Measurements from ENCODE around the gene PYCR2. TPM values are rescaled to one million over a fixed set of nuclear protein-coding genes. Genes with fewer than 3 reads are reported as not detected.
"Not testable (repeated sequence)": the region's sequence is repeated elsewhere in the genome, so short reads cannot be mapped to it uniquely, and the experiment has no call there.

The PYCR2 gene
- total and polyA plus RNA-seq, 2 donors (not counting 1 experiment from before 2014, with no cell fraction given), result 28.6 to 32.4 TPM

DNA sequence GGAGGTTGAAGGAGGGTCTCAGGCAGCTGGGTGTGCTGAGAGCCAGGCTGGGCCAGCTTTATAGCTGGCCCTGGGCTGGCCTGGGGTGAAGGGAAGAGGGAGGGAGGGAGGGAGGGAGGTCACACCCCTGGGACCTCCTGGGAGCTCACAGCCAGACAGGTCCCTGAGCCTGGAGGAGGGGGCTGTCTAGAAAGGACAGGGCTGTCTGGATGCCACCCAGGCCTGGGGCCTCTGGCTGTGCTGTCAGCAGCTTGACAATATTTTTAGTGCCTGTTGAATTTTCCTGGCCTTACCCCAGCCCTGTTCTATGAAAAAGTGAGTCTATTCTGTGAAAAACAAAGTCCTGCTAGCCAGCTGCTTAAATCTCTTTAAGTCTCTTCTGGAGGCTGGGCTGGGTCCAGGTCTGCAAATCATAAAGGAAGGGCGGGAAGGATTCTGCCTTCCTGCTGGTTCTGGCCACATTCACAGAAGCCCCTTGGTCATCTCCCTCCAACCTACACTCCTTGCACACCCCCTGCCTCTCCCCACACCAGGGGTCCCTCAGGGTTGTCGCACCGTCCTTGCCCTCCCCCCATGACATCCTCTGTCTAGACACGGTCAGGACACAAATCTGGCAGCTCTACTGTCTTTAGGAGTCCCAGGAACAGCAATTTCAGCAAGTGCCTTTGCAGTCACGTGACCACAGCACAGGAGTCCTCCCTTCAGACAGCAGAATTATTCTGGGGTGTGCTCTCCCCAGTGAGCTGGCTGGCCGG lies 17.3 kb upstream of the PYCR2 start, which contains the start of gene LEFTY2:
LEFTY2 (minus strand) TSS at position 34 of the 755 bp plus-strand sequence. CDS start 80 bp downstream, outside the sequence.
- Histone ChIP-seq H2AFZ (ENCODE audit: low read length) (no peak within 1 kb of the TSS), H4K20me1 (ENCODE audit: control insufficient read depth, extremely low read depth, insufficient read depth, low read length) (no peaks in the 10 kb centered on the region), H3K27ac (ENCODE audit: insufficient read depth, low read length) (no peak within 1 kb of the TSS), H3K79me2 (ENCODE audit: control insufficient read depth, insufficient read depth, low read length) (no peaks in the 10 kb centered on the region), H3K9me3 (ENCODE audit: control insufficient read depth, insufficient read depth, low read depth, low read length) (no peaks in the 10 kb centered on the region), H3K4me1 (ENCODE audit: control insufficient read depth, extremely low read depth, insufficient read depth, low read length) (no peaks in the 10 kb centered on the region), H3K36me3 (ENCODE audit: control insufficient read depth, insufficient read depth, low read length) (no peaks in the 10 kb centered on the region), H3K27me3 (ENCODE audit: control insufficient read depth, insufficient read depth, low read length) (peaks cover 2% of the 10 kb centered on the region), H3K4me2 (ENCODE audit: extremely low read depth, insufficient read depth, low read length) (no peak within 1 kb of the TSS), H3K4me3 (replicated peaks in 1 of 4; ENCODE audit: control extremely low read depth in 1 of 4, insufficient read depth in 1 of 4, low read depth in 3 of 4, low read length in 4 of 4) (no peak within 1 kb of the TSS), H3K9ac (ENCODE audit: insufficient read depth, low read length) (no peak within 1 kb of the TSS)
- TF ChIP-seq, protein P1, sequence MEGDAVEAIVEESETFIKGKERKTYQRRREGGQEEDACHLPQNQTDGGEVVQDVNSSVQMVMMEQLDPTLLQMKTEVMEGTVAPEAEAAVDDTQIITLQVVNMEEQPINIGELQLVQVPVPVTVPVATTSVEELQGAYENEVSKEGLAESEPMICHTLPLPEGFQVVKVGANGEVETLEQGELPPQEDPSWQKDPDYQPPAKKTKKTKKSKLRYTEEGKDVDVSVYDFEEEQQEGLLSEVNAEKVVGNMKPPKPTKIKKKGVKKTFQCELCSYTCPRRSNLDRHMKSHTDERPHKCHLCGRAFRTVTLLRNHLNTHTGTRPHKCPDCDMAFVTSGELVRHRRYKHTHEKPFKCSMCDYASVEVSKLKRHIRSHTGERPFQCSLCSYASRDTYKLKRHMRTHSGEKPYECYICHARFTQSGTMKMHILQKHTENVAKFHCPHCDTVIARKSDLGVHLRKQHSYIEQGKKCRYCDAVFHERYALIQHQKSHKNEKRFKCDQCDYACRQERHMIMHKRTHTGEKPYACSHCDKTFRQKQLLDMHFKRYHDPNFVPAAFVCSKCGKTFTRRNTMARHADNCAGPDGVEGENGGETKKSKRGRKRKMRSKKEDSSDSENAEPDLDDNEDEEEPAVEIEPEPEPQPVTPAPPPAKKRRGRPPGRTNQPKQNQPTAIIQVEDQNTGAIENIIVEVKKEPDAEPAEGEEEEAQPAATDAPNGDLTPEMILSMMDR (conservative IDR thresholded peaks at IDR 0.05 in 1 of 2, IDR thresholded peaks at IDR 0.05 in 1 of 2; ENCODE audit: low read depth in 1 of 2, low read length in 2 of 2), result no peak
- TF ChIP-seq EZH2 (IDR thresholded peaks at IDR 0.05; ENCODE audit: low read length, missing control alignments), result no peak
- no peak for DNase-seq (ENCODE audit: low read depth in 2 of 2)

DNA sequence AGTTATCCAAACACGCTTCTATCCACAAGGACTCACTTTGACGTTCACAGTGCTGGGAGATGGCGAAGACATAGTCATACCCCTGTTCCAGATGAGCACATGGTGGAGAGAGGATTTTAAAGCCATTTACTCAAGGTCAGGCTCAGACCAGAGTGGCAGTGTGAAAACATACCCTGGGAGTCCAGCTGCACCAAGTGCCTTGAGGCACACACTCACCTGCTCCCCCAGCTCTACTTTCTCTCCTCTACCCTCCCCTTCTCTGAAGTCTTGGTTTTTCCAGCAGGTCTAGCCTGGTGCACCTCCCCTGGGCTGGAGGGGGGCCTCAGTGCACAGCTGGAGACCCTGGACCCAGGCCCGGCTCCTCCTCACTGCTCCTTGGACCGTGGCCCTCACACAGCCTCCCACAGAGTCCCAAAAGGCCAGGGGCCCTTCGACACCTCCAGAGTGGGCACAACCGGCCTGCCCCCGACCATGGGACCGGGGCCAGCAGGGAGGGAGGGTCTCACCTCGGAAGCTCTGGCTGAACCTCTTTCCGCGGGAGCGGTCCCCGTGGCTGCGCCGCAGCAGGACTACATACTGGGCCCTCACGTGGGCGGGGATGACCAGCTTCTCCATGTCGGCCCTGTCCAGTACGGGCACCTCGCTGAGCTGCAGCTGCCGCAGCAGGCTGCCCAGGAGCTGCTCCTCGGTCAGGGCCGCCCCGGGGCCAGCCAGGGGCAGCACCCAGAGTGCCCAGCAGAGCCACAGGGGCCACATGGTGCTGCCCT lies 16.5 kb upstream of the PYCR2 start:
- no peak overlapping the region for H2AFZ ChIP-seq (ENCODE audit: low read length)

DNA sequence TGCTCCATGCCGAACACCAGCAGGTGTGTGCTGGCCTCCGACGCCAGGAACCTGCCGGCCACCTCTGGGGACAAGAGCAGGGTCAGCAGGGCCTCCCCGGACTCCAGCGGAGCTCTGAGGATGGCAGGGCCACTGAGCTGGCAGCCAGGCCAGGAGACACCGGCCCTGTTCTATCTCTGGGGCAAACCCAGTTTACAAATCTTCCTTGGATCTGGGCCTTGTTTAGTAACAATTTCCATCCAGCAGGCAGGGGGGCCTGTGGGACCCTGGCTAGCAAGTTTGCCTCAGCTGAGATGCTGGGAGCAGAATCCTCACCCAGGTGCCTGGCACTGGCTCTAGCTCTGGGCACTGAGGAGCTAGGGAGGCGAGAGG lies 15.9 kb upstream of the PYCR2 start:
- H4K20me1 ChIP-seq (ENCODE audit: control insufficient read depth, extremely low read depth, insufficient read depth, low read length); H3K36me3 ChIP-seq (ENCODE audit: control insufficient read depth, insufficient read depth, low read length): not testable (repeated sequence)

More for the DNA sequence above, 16.5 kb upstream of the PYCR2 start:
- Histone ChIP-seq H3K4me1 (ENCODE audit: control insufficient read depth, extremely low read depth, insufficient read depth, low read length) (no peaks in the 10 kb centered on the region), H3K9ac (ENCODE audit: insufficient read depth, low read length) (no peak overlapping the region), H3K4me2 (ENCODE audit: extremely low read depth, insufficient read depth, low read length) (no peak overlapping the region), H3K27ac (ENCODE audit: insufficient read depth, low read length) (no peak overlapping the region), H3K27me3 (ENCODE audit: control insufficient read depth, insufficient read depth, low read length) (no peaks in the 10 kb centered on the region), H4K20me1 (ENCODE audit: control insufficient read depth, extremely low read depth, insufficient read depth, low read length) (no peaks in the 10 kb centered on the region), H3K36me3 (ENCODE audit: control insufficient read depth, insufficient read depth, low read length) (no peaks in the 10 kb centered on the region), H3K9me3 (ENCODE audit: control insufficient read depth, insufficient read depth, low read depth, low read length) (no peaks in the 10 kb centered on the region), H3K4me3 (replicated peaks in 1 of 4; ENCODE audit: control extremely low read depth in 1 of 4, insufficient read depth in 1 of 4, low read depth in 3 of 4, low read length in 4 of 4) (no peak overlapping the region), H3K79me2 (ENCODE audit: control insufficient read depth, insufficient read depth, low read length) (no peaks in the 10 kb centered on the region)
- TF ChIP-seq EZH2 (IDR thresholded peaks at IDR 0.05; ENCODE audit: low read length, missing control alignments), result no peak
- TF ChIP-seq, protein P1 (conservative IDR thresholded peaks at IDR 0.05 in 1 of 2, IDR thresholded peaks at IDR 0.05 in 1 of 2; ENCODE audit: low read depth in 1 of 2, low read length in 2 of 2), result no peak
- no peak for DNase-seq (ENCODE audit: low read depth in 2 of 2)

DNA sequence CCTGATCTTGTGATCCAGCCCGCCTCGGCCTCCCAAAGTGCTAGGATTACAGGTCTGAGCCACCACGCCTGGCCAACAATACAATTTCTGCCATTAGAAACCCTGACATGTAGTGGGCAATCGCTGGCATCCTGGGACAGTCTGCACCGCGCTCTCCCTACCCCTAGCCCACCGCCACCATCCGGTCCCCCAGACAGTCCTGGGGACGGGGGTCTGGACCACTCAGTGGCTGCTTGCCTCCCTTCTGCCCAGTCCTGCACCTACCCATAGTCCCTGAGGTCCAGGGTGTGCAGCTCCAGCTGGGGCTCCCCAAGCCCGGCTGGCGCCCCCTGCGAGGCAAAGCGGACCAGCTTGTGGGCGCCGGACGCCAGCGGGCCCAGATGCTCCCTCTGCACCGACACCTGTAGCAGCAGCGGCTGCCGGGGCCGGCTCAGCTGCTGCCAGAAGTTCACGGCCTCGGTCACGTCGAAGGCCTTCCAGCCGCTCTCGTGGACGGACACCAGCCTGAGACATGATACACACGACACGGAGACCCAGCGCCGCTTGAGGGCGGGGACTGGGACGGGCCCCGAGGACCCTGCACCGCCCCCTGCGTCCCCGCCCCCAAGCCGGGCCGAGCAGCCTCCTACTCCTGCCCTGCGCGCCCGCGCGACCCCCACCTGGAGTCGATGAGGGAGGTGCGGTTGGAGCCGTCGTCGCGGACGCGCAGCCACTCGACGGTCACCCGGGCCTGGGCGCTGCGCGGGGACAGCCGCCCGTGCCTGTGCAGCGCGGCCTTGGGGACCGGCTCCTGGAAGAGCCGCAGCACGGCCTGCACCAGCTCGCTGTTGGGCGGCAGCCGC lies 15.3 kb upstream of the PYCR2 start:
- H3K27ac ChIP-seq (ENCODE audit: insufficient read depth, low read length); H3K9ac ChIP-seq (ENCODE audit: insufficient read depth, low read length); H4K20me1 ChIP-seq (ENCODE audit: control insufficient read depth, extremely low read depth, insufficient read depth, low read length); H3K27me3 ChIP-seq (ENCODE audit: control insufficient read depth, insufficient read depth, low read length); H3K36me3 ChIP-seq (ENCODE audit: control insufficient read depth, insufficient read depth, low read length); H3K79me2 ChIP-seq (ENCODE audit: control insufficient read depth, insufficient read depth, low read length); H3K4me3 ChIP-seq (replicated peaks in 1 of 4; ENCODE audit: control extremely low read depth in 1 of 4, insufficient read depth in 1 of 4, low read depth in 3 of 4, low read length in 4 of 4); H3K4me2 ChIP-seq (ENCODE audit: extremely low read depth, insufficient read depth, low read length); DNase-seq (ENCODE audit: low read depth in 2 of 2); H3K4me1 ChIP-seq (ENCODE audit: control insufficient read depth, extremely low read depth, insufficient read depth, low read length); H3K9me3 ChIP-seq (ENCODE audit: control insufficient read depth, insufficient read depth, low read depth, low read length); H2AFZ ChIP-seq (ENCODE audit: low read length): not testable (repeated sequence)

More for the DNA sequence above, 15.9 kb upstream of the PYCR2 start:
- H3K27me3 ChIP-seq (ENCODE audit: control insufficient read depth, insufficient read depth, low read length); H3K4me3 ChIP-seq (replicated peaks in 1 of 4; ENCODE audit: control extremely low read depth in 1 of 4, insufficient read depth in 1 of 4, low read depth in 3 of 4, low read length in 4 of 4); DNase-seq (ENCODE audit: low read depth in 2 of 2); H3K4me2 ChIP-seq (ENCODE audit: extremely low read depth, insufficient read depth, low read length); H2AFZ ChIP-seq (ENCODE audit: low read length); H3K79me2 ChIP-seq (ENCODE audit: control insufficient read depth, insufficient read depth, low read length); H3K27ac ChIP-seq (ENCODE audit: insufficient read depth, low read length); H3K9ac ChIP-seq (ENCODE audit: insufficient read depth, low read length); H3K4me1 ChIP-seq (ENCODE audit: control insufficient read depth, extremely low read depth, insufficient read depth, low read length); H3K9me3 ChIP-seq (ENCODE audit: control insufficient read depth, insufficient read depth, low read depth, low read length): not testable (repeated sequence)

Measured in fibroblast of lung (primary cell).